BJ (cell line): Measurements from ENCODE around the gene ELF4. TPM values are rescaled to one million over a fixed set of nuclear protein-coding genes. Genes with fewer than 3 reads are reported as not detected.
A peak's percentile ranks its signal among the peaks of the same experiment; 100 is the strongest.
"Not testable (repeated sequence)": the region's sequence is repeated elsewhere in the genome, so short reads cannot be mapped to it uniquely, and the experiment has no call there.

Experiments used
- CTCF ChIA-PET: fragments of 350-600 bp; formaldehyde crosslinking; extraction: SDS; loops from one replicate; lab custom pipeline; 2021; ENCODE audit warnings: antibody characterized with exemption, inconsistent platforms; lab: Yijun Ruan, JAX
- POLR2A ChIA-PET: fragments of 300-600 bp; sonication (Branson Sonifier 250); formaldehyde crosslinking; extraction: SDS; loops from one replicate; lab custom pipeline; 2021; ENCODE audit warnings: antibody characterized with exemption; lab: Charles Lee
- DNase-seq: peaks from one replicate; pipeline ENCODE4 v3.0.0-alpha.2; 2011; ENCODE audit warnings: low read depth
- H3K27me3 ChIP-seq: 2 replicates; pipeline ENCODE4 v1.6.0; 2011; ENCODE audit warnings: low read length; ENCODE audit not compliant: control insufficient read depth, insufficient read depth
- H3K36me3 ChIP-seq: 2 replicates; pipeline ENCODE4 v1.5.1; 2011; ENCODE audit warnings: low read length; ENCODE audit not compliant: control insufficient read depth, insufficient read depth
- H3K4me3 ChIP-seq: 2 replicates; pipeline ENCODE4 v1.5.1; 2011; ENCODE audit warnings: low read depth, mild to moderate bottlenecking, control low read depth, low read length
- polyA plus RNA-seq: library from polyadenylated mRNA; depleted of rRNA; stranded (reverse); fragments of >200 nt; gene quantifications from 2 replicates; pipeline ENCODE4 v1.2.3, GENCODE V29; 2011
- TF ChIP-seq, protein P1 (sequence below): IDR thresholded peaks from 2 replicates; pipeline ENCODE4 v1.5.1; 2011; ENCODE audit warnings: low read depth, mild to moderate bottlenecking, control low read depth, inconsistent platforms, low read length, moderate library complexity; ENCODE audit not compliant: insufficient read depth

Gene ELF4
- polyA plus RNA-seq, 1 experiment = 31.1 TPM

- Histone ChIP-seq H3K36me3 (no peaks in the 10 kb centered on the region; the same call in 1 of the 2 replicates), H3K4me3 (peak overlapping the region; percentile 29), H3K27me3 (no peaks in the 10 kb centered on the region)
- no peak for DNase-seq
- TF ChIP-seq, protein P1, sequence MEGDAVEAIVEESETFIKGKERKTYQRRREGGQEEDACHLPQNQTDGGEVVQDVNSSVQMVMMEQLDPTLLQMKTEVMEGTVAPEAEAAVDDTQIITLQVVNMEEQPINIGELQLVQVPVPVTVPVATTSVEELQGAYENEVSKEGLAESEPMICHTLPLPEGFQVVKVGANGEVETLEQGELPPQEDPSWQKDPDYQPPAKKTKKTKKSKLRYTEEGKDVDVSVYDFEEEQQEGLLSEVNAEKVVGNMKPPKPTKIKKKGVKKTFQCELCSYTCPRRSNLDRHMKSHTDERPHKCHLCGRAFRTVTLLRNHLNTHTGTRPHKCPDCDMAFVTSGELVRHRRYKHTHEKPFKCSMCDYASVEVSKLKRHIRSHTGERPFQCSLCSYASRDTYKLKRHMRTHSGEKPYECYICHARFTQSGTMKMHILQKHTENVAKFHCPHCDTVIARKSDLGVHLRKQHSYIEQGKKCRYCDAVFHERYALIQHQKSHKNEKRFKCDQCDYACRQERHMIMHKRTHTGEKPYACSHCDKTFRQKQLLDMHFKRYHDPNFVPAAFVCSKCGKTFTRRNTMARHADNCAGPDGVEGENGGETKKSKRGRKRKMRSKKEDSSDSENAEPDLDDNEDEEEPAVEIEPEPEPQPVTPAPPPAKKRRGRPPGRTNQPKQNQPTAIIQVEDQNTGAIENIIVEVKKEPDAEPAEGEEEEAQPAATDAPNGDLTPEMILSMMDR = no peak
- ChIA-PET POLR2A (no interaction called here), CTCF (interaction anchor here (0.7 to 3.6 kb wide), 7 partner anchors 9 to 54 kb away, joined by 3 to 14 read pairs (median 4); partner anchors contain the start of gene AIFM1)
These were observed 10.0 kb upstream of the ELF4 start for GRCh38 chrX:130120321-130120731.

- no peak for DNase-seq
- ChIA-PET CTCF (interaction anchor here (0.5 to 3.6 kb wide), 12 partner anchors 8 to 61 kb away, joined by 3 to 13 read pairs (median 3); partner anchors contain the start of gene AIFM1), POLR2A (no interaction called here)
- Histone ChIP-seq H3K36me3 (no peaks in the 10 kb centered on the region; the same call in 1 of the 2 replicates), H3K27me3 (no peaks in the 10 kb centered on the region), H3K4me3 (peak overlapping the region; percentile 25)
- TF ChIP-seq, protein P1 = no peak
These were observed 9.1 kb upstream of the ELF4 start for GRCh38 chrX:130119312-130119898.

- ChIA-PET POLR2A (no interaction called here), CTCF (interaction anchor here (0.8 to 3.6 kb wide), 5 partner anchors 34 to 61 kb away, joined by 3 to 13 read pairs (median 4); partner anchors contain the start of gene AIFM1)
- no peak for DNase-seq
- TF ChIP-seq, protein P1 = no peak
- Histone ChIP-seq H3K36me3 (no peaks in the 10 kb centered on the region), H3K4me3 (peak overlapping the region; percentile 25), H3K27me3 (no peaks in the 10 kb centered on the region)
These were observed 8.4 kb upstream of the ELF4 start for GRCh38 chrX:130118441-130119311.

GRCh38 chrX:130117166-130117565, 6.9 kb upstream of the ELF4 start:
- POLR2A ChIA-PET = no interaction called here
- H3K4me3 ChIP-seq = no peak overlapping the region
- TF ChIP-seq, protein P1 = no peak
- CTCF ChIA-PET = no interaction called here
- no peaks in the 10 kb centered on the region for H3K27me3 ChIP-seq
- no peaks in the 10 kb centered on the region for H3K36me3 ChIP-seq
- no peak for DNase-seq

DNA sequence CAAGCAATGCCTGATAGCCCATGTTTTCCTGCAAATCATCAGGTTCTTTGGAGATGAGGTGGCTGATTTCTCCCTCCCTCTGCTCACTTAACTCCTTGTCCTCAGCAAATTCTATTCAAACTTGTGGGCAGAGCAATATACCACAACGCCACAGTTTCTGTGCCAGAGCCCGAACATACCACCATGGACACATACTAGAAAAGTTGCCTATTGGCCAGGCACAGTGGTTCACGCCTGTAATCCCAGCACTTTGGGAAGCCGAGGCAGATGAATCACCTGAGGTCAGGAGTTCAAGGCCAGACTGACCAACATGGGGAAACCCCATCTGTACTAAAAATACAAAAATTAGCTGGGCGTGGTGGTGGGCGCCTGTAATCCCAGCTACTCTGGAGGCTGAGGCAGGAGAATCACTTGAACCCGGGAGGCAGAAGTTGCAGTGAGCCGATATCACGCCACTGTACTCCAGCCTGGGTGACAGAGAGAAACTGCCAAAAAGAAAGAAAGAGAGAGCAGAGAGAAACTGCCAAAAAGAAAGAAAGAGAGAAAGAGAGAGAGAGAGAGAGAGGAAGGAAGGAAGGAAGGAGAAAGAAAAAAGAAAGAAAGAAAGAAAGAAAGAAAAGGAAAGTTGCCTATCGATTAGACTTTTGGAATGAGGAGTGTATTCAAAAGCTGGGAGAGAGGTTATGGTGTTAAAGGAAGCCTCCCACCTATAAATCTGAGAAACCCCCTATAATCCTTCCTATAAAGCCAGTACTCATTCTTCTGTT, 5.0 kb upstream of the ELF4 start:
- POLR2A ChIA-PET, H3K4me3 ChIP-seq, H3K36me3 ChIP-seq, DNase-seq, H3K27me3 ChIP-seq, CTCF ChIA-PET: not testable (repeated sequence)
